M059J (cell line): ENCODE results near the gene HSPBP1. TPM values are rescaled to one million over a fixed set of nuclear protein-coding genes. Genes with fewer than 3 reads are reported as not detected.
A peak's percentile ranks its signal among the peaks of the same experiment; 100 is the strongest.

ENCODE experiments used
- DNase-seq: peaks from one replicate; pipeline ENCODE4 v3.0.0-alpha.2; 2012; ENCODE audit warnings: low read depth
- total RNA-seq: library from RNA; depleted of rRNA; stranded (reverse); fragments of >200 nt; shearing (Covaris generic); gene quantifications from 2 replicates; pipeline ENCODE4 v1.2.3, GENCODE V29; 2014; rRNA removed

The HSPBP1 gene
- total RNA-seq, 1 experiment from 2014 or later: 37.2 TPM

DNA sequence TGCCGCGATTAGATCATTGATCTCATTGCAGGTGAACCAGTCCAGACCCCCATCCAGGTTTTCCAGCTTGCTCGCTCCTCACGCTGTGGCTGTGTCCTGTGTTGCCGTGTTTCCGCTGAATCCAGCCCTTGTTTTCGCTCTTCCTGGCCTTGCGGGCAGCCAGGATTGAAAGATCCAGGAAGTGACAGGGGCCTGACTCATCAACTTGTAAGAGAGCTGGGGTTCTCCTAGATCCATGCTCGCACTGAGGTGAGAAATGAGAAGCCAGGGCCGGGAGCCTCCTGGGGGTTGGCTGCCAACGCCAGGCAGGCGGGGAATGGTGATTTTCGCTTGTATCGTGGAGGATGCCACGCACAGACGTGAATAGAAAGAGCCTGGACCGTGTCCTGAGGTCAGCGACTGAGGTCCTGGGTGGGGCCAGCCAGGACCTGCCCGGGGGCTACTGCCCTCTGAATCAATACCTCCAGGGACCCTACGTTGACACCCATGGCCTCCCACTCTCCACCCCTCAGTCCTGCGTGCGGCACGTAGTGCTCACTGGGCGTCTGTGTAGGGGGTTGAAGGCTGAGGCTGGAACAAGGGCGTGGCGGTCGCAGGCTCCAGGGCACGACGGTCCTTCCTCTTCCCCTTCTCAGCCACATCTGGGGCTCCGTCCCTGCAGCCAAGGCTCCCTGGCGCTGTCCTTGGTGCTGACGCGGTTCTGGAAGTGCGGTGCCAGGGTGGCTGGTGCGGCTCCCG is 63.3 kb downstream of the HSPBP1 start:
- peak; percentile 99 for DNase-seq

DNA sequence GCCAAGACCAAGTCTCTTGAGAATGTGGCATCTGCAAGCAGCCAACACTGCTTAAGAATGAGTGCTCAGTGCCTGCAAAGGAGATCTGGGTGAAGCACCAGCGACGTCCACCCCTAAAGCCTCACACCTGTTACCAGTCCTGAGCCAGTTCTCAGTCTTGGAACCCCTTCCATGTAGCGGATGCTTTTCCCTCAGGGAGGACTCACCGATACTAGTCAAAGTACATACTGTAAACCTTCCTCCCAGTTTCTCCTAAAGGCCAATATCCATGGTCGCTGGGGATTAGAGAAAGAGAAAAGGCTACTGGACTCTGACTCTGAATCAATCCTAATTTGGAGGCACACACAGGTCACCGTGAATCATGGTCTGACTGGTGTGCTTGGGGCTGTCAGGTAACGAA is 66.4 kb downstream of the HSPBP1 start:
- no peak for DNase-seq

GRCh38 chr19:55212447-55212846 is 67.5 kb downstream of the HSPBP1 start:
- DNase-seq: peak; percentile 17

Other genes starting within 250 kb of the HSPBP1 start
- gene GP6, start 241.8 kb downstream of the HSPBP1 start, total RNA-seq: not detected in 2 replicates
- gene RDH13, start 217.0 kb downstream of the HSPBP1 start, total RNA-seq: 2.8 and 5.3 TPM in 2 replicates
- gene EPS8L1, start 204.2 kb downstream of the HSPBP1 start, total RNA-seq: 1.7 and 2.5 TPM in 2 replicates
- 26.9 and 39.9 TPM in 2 replicates for gene PPP1R12C, start 162.5 kb downstream of the HSPBP1 start, total RNA-seq
- 25.5 and 40.1 TPM in 2 replicates for gene TNNT1, start 130.9 kb downstream of the HSPBP1 start, total RNA-seq
- gene TNNI3, start 122.4 kb downstream of the HSPBP1 start, total RNA-seq: 0.42 TPM in 1 of 2 replicates, not detected in the other
- 0.44 and 4.0 TPM in 2 replicates for gene DNAAF3, start 113.5 kb downstream of the HSPBP1 start, total RNA-seq
- gene SYT5, start 99.8 kb downstream of the HSPBP1 start, total RNA-seq: not detected in 2 replicates
- gene PTPRH, start 70.6 kb downstream of the HSPBP1 start, total RNA-seq: 0.79 and 1.5 TPM in 2 replicates
- 1.2 and 1.7 TPM in 2 replicates for gene TMEM86B, start 51.3 kb downstream of the HSPBP1 start, total RNA-seq
- 23.9 and 48.8 TPM in 2 replicates for gene PPP6R1, start 21.1 kb downstream of the HSPBP1 start, total RNA-seq
- gene BRSK1, start 3.9 kb upstream of the HSPBP1 start, total RNA-seq: 0.17 and 2.7 TPM in 2 replicates
- gene TMEM150B, start 45.2 kb upstream of the HSPBP1 start, total RNA-seq: not detected in 2 replicates
- 5.2 and 10.0 TPM in 2 replicates for gene KMT5C, start 59.8 kb upstream of the HSPBP1 start, total RNA-seq
- 0.30 TPM in 1 of 2 replicates, not detected in the other for gene COX6B2, start 74.6 kb upstream of the HSPBP1 start, total RNA-seq
- not detected in 2 replicates for gene GARIN5B, start 83.2 kb upstream of the HSPBP1 start, total RNA-seq
- 23.0 and 39.1 TPM in 2 replicates for gene IL11, start 90.4 kb upstream of the HSPBP1 start, total RNA-seq
- 0.22 TPM in 1 of 2 replicates, not detected in the other for gene TMEM190, start 96.7 kb upstream of the HSPBP1 start, total RNA-seq
- 1.1 and 1.2 TPM in 2 replicates for gene TMEM238, start 104.2 kb upstream of the HSPBP1 start, total RNA-seq
- gene RPL28, start 105.8 kb upstream of the HSPBP1 start, total RNA-seq: 452 and 738 TPM in 2 replicates
- 192 and 378 TPM in 2 replicates for gene UBE2S, start 127.7 kb upstream of the HSPBP1 start, total RNA-seq
- gene SHISA7, start 163.2 kb upstream of the HSPBP1 start, total RNA-seq: not detected in 2 replicates
- 123 and 134 TPM in 2 replicates for gene ISOC2, start 181.5 kb upstream of the HSPBP1 start, total RNA-seq
- not detected in 2 replicates for gene C19orf85, start 184.6 kb upstream of the HSPBP1 start, total RNA-seq
- 8.8 and 13.9 TPM in 2 replicates for gene ZNF628, start 196.5 kb upstream of the HSPBP1 start, total RNA-seq
- 14.4 and 26.1 TPM in 2 replicates for gene NAT14, start 205.1 kb upstream of the HSPBP1 start, total RNA-seq
- gene SSC5D, start 208.3 kb upstream of the HSPBP1 start, total RNA-seq: 1.8 and 7.2 TPM in 2 replicates